NCI-H2107 treated with DMSO at 0.1 percent for 48 hours (cell line): Measurements from ENCODE around the gene MYOZ2.

Experiments used
- DNase-seq: peaks from one replicate; lab custom pipeline; 2025; ENCODE audit not compliant: unreplicated experiment; lab: John Stamatoyannopoulos, UW

The MYOZ2 gene

DNA sequence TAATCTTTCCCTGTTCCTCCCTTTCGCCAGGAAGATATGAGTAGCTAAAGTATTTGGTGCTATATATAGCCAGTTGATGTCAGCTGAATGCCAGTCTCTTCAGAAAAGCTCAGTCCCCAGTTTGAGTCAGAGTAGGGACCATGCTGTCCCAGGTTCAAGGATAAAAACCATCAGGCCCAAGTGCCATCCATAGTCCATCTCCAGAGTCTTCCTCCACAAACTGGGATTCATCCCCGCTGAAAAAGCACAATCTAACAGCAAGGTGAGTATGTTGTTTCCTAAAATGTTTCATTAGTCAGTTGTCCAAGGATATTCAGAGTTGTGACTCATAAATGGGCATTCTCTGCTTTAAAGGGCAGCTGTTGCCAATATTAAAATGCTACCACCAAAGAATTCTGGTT is at the start of gene MYOZ2:
Gene MYOZ2 (plus strand): TSS at position 112 of the 401 bp plus-strand sequence. CDS start 694 bp downstream, outside the sequence.
- no peak for DNase-seq

GRCh38 chr4:119087121-119087520 is 48.5 kb upstream of the MYOZ2 start:
- no peak for DNase-seq

DNA sequence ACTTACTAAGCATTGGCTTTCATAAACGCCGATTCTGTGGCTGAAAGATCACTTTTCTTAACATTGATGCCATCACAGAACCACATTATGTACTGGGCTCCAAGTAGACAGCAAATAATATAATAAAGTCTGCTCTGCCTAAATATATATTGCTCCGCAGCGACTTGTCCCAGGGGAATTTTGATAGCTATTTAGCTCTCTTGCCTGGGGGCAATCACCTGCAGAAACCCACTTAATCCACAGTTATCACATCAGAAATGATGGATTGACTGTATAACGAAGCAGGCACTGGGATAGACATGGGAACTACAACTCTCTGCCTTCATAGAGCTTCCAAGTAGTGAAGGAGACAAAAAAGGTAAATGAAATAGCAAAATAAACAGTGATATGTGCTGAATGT is 48.0 kb upstream of the MYOZ2 start:
- no peak for DNase-seq

DNA sequence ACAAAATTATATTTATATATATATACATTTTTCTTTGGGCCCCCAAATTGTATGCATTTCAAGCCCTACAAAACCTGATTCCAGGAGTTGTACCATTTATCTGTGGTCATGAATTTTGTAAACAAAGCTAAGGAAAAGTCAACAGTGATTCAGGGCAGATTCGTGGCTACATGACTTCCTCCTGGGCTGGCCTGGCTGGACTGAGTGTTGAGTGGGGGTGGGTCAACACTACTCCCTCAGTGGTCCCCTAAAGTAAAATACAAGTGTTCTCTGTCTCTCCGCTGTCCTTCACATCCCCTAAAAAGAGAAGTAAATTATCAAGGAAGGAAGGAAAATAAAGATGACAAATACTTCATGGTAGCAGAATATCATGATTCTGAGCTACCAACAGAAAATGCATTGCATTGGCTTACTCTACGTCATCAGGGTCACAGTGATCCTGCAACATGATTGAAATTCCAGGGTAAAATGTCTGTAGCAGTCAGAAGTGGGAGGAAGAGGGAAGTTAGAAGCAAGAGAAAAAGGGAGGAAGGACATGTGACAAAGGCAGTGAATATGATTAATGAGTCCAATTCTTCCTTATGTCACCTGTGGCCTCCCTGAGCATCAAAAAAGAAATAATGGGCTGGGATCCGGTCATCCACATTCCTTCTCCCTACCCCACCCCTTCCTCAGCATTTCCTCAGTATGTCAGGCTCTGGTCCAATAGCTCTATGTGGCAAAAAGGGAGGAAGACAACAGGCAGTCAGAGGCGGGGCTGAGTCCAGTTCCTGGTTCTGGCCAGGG is 42.4 kb upstream of the MYOZ2 start:
- no peak for DNase-seq

DNA sequence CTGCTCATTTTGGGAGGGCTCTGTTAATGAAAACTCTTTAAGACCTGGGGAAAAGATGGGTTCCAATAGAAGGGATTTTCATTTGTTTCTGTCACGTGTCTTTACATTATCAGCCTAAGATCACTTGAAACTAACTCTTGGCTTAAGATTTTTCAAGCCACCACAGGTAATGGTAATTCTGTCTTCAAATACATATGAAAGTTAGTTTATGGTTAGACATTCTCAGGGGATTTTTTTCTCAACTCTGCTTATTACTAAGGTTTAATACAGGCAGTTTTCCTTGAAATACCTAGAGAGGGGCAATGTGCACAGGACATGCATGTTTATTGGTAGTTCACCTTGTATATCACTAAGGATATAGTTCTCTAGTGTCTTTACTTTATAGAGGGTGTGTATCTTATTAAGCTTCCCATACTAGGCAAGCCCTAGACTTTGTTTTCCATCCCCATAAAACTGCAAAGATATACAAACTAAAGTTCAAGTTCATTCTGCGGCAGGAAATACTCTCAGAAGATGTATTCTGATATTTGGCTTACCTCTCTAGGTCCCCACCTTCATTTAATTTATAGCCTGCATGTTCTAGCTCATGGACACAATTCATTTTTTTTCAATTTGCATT is 38.2 kb upstream of the MYOZ2 start:
- no peak for DNase-seq

DNA sequence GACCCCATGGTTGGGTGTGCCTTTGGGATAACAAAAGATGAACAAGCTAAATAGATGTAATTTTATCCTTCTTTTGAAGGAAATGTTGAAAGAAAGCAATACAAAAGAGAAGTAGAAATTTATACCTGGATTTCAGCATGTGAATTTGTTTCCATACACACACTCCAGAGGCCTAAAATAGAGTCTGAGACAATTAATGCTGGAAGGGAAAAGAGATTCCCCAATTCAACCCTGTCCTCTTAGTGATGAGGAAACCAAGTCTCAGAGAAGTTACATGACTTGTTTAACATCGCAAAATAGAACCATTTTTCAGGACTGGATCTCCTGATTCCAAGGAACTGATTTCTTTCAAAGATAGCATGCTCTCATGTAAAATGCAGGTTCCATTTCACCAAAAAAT is 37.3 kb upstream of the MYOZ2 start:
- no peak for DNase-seq

DNA sequence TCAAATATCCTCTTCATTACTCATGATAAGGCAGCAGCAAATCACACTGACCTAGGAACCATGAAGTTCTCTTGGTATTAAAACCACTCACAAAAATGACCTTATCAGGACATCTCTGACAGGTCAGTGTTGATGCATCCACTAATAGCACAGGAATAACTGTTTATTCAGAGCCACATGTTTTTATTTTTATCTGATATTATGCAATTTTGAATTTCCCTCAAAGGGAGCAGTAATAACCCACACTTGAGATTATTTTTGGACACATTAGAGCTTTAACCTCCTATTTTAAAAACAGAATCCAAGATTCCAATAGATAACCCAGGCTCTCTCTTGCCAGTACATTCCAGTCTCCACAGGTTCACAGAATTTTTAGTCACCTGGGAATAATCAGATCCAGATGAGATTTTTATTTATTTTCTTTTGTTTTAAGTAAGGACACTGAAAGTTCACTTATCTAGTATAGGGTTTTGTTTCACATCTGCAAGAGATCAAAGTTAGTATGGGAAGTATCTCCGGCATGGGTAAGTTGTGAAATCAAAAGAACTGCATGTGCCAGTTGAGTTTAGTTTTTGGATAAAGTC is 36.3 kb upstream of the MYOZ2 start:
- DNase-seq, result no peak

DNA sequence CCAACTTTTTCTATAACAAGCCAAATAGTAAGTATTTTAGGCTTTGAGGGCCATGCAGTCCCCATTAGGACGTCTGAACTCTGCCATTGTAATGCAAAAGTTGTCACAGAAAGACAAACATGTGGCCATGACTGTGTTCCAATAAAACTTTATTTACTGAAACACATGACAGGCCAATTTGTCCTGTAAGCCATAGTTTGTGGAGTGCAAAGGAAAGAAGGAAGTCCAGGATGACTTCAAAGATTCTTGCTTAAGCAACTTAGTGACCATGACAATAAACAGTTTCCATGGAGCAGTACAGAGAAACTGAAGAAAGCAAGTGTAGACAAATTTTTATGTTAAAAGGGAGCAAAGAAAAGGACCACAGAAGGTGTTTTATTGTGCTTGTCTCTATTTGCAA is 35.0 kb upstream of the MYOZ2 start:
- DNase-seq, result no peak

GRCh38 chr4:119103263-119103662 is 32.4 kb upstream of the MYOZ2 start:
- DNase-seq, result no peak

DNA sequence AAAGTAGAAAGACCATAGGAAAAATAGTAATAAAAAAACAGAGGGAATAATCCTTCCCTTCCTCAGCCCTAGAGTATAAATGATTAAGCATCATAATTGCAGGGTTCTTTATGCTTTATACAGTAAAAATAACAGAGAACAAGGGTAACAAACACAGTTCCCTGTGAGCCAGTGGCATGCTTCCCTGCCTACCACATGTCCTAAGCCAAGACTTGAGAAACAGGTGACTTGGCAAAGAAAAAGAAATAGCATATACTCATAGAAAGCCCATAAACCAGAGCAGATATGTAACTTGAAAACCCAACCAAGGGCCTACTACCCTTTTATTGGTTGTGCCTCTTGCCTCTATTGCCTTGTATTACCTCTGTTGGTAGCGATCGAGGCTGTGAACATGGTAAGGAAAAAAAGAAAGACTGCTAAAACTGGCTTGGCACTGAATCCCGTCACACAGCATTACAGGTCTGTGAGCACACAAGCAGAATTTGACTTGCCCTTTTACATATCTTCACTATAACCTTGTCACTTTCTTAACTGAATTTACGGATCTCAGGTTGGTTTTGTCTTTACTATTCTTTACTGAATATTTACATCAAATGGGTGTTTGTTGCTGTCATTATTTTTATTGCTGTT is 30.9 kb upstream of the MYOZ2 start:
- no peak for DNase-seq

DNA sequence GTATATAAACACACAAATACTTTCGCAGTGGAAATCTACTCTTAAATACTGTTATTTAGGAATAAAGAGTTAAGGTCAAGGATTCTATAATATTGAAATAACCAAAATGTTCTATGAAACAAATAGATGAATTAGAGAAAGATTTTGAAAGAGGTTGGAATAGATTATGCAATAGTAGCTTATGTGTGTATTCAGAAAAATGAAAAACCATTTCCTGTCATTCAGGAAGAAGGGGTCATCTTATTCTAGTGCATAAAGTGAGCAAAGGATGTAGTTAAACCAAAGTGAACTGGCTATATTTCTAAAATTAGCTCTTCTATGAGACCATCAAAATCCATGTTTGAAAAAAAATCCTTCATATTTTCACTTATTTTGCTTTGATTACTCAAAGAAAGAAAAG is 30.0 kb upstream of the MYOZ2 start:
- DNase-seq, result no peak

- no peak for DNase-seq
Measured at GRCh38 chr4:119106036-119107000, 29.3 kb upstream of the MYOZ2 start.

DNA sequence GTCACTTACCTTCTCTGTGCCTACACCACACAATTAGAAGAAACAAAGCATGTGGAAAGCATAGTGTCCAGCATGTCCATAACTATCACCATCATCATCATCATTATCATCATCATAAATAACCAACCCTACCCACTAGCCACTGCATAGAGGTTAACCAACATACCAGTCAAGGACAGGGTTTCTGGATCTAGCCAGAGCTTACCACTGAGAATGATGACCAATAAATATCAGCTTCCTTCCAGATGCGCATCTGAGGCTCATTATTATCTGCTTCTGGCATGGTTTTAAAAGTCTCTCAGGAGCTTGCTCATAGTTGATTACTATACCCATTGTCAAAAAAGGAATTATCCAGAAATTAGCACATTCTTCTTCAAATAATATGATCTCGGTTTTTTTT is 25.5 kb upstream of the MYOZ2 start:
- no peak for DNase-seq

- no peak for DNase-seq
Measured at GRCh38 chr4:119111296-119111695, 24.3 kb upstream of the MYOZ2 start.

GRCh38 chr4:119113033-119113655 is 22.5 kb upstream of the MYOZ2 start:
- DNase-seq, result no peak

DNA sequence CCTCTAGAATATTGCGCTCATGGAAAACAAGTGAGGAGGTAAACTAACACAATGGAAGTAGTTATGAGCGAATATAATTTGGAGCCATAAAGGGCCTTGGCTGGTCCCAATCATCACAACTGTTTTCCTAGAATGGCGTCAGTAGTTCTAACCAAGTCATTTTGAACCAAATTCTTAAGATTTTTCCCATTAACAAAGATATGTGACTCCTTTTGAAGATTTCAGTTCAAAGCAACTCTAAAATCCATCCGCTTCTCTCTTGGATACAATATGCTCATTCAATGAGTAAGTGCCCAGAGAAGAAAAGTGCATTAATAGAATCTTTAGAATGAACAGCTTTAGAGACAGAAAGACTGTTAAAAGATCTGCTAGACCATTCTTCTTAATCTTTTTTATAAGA is 19.6 kb upstream of the MYOZ2 start:
- DNase-seq, result no peak

GRCh38 chr4:119116925-119117900 is 18.4 kb upstream of the MYOZ2 start:
- no peak for DNase-seq

DNA sequence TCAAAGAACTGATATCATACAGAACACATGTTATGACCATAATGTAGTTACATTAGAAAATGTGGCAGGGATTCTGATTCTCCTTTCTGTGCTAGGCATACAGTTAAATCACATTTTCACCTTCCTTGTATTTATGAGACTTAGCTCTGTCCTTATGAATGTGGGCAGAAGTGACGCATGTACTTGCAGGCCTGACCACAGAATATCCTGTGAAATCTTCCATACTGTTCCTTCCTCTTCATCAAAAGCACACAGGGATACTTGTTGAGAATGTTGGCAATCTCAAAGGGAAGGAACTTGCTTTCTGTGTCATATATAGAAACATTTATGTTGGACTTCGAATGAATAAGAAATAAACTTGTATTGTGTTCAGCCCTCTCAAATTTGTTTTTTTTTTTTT is 17.2 kb upstream of the MYOZ2 start:
- no peak for DNase-seq

- DNase-seq, result no peak
Measured at GRCh38 chr4:119124352-119124751, 11.3 kb upstream of the MYOZ2 start.
